ENCODE results near the gene NMNAT2. TPM values are rescaled to one million over a fixed set of nuclear protein-coding genes. Genes with fewer than 3 reads are reported as not detected.
A peak's percentile ranks its signal among the peaks of the same experiment; 100 is the strongest.

Gene NMNAT2
- total and polyA plus RNA-seq, 4 donors, result 0.10 to 1.1 (median 0.94) TPM

GRCh38 chr1:183416850-183417771 lies 1.1 kb downstream of the NMNAT2 start:
- Histone ChIP-seq H3K27ac (ENCODE audit: low read depth in 1 of 2, low read length in 1 of 2) (no peak overlapping the region), H3K4me1 (ENCODE audit: control insufficient read depth in 5 of 5, insufficient read depth in 5 of 5, low read length in 5 of 5) (peaks cover 2 to 16% (median 8%) of the 10 kb centered on the region in 5 donors), H3K36me3 (ENCODE audit: control insufficient read depth in 4 of 4, insufficient read depth in 4 of 4, low read length in 4 of 4) (no peaks in the 10 kb centered on the region), H3K9ac (ENCODE audit: insufficient read depth in 1 of 2, low read length in 2 of 2) (no peak overlapping the region), H3K4me3 (no peak overlapping the region), H3K27me3 (ENCODE audit: control insufficient read depth in 3 of 3, insufficient read depth in 3 of 3, low read length in 2 of 3) (peaks cover 0 to 44% (median 35%) of the 10 kb centered on the region in 3 donors), H3K9me3 (ENCODE audit: control insufficient read depth in 4 of 4, insufficient read depth in 3 of 4, low read length in 3 of 4) (peaks cover 0 to 4% (median 0%) of the 10 kb centered on the region in 4 donors)
- WGBS, 2 donors, result 2 to 5% methylated on average over 69 of the region's 69 CpGs
- DNase-seq (peak; percentile 82 to 87 (median 87)), ATAC-seq (ENCODE audit: insufficient read depth, low FRiP score) (peak; percentile 73)
- no peak for TF ChIP-seq CTCF (IDR thresholded peaks at IDR 0.05; ENCODE audit: control extremely low read depth, extremely low read depth)

GRCh38 chr1:183414365-183414764 lies 3.8 kb downstream of the NMNAT2 start:
- no peak for ATAC-seq (ENCODE audit: insufficient read depth, low FRiP score)

GRCh38 chr1:183411091-183411490 lies 7.1 kb downstream of the NMNAT2 start:
- no peak for DNase-seq
- 93 to 96% methylated on average over 2 of the region's 2 CpGs for WGBS, 2 donors

More at GRCh38 chr1:183414365-183414764, 3.8 kb downstream of the NMNAT2 start:
- Histone ChIP-seq H3K27me3 (ENCODE audit: control insufficient read depth in 3 of 3, insufficient read depth in 3 of 3, low read length in 2 of 3) (peaks cover 0 to 32% (median 25%) of the 10 kb centered on the region in 3 donors), H3K9ac (ENCODE audit: insufficient read depth in 1 of 2, low read length in 2 of 2) (no peak overlapping the region), H3K36me3 (ENCODE audit: control insufficient read depth in 4 of 4, insufficient read depth in 4 of 4, low read length in 4 of 4) (no peaks in the 10 kb centered on the region), H3K27ac (ENCODE audit: low read depth in 1 of 2, low read length in 1 of 2) (no peak overlapping the region), H3K4me3 (no peak overlapping the region), H3K4me1 (ENCODE audit: control insufficient read depth in 5 of 5, insufficient read depth in 5 of 5, low read length in 5 of 5) (peaks cover 2 to 16% (median 8%) of the 10 kb centered on the region in 5 donors), H3K9me3 (ENCODE audit: control insufficient read depth in 4 of 4, insufficient read depth in 3 of 4, low read length in 3 of 4) (peaks cover 0 to 2% (median 0%) of the 10 kb centered on the region in 4 donors)
- DNase-seq, result peak in 2 of 3 donors; percentile 37 to 38
- TF ChIP-seq CTCF (IDR thresholded peaks at IDR 0.05; ENCODE audit: control extremely low read depth, extremely low read depth), result no peak

More at GRCh38 chr1:183411091-183411490, 7.1 kb downstream of the NMNAT2 start:
- no peak for ATAC-seq (ENCODE audit: insufficient read depth, low FRiP score)
- H3K9ac ChIP-seq (ENCODE audit: insufficient read depth in 1 of 2, low read length in 2 of 2), result no peak overlapping the region
- no peak for TF ChIP-seq CTCF (IDR thresholded peaks at IDR 0.05; ENCODE audit: control extremely low read depth, extremely low read depth)
- H3K4me1 ChIP-seq (ENCODE audit: control insufficient read depth in 5 of 5, insufficient read depth in 5 of 5, low read length in 5 of 5), result peaks cover 0 to 4% (median 0%) of the 10 kb centered on the region in 5 donors
- H3K9me3 ChIP-seq (ENCODE audit: control insufficient read depth in 4 of 4, insufficient read depth in 3 of 4, low read length in 3 of 4), result no peaks in the 10 kb centered on the region
- no peaks in the 10 kb centered on the region for H3K36me3 ChIP-seq (ENCODE audit: control insufficient read depth in 4 of 4, insufficient read depth in 4 of 4, low read length in 4 of 4)
- H3K27me3 ChIP-seq (ENCODE audit: control insufficient read depth in 3 of 3, insufficient read depth in 3 of 3, low read length in 2 of 3), result peaks cover 0 to 2% (median under 1%) of the 10 kb centered on the region in 3 donors
- H3K4me3 ChIP-seq, result no peak overlapping the region
- H3K27ac ChIP-seq (ENCODE audit: low read depth in 1 of 2, low read length in 1 of 2), result no peak overlapping the region

Data from lung (tissue), 12 donors.